Sigmoid colon (tissue), 4 donors: ENCODE results near the gene TP73.

Experiments used
- EP300 ChIP-seq, 4 donors: sonication (generic); formaldehyde crosslinking; IDR thresholded peaks; one replicate each; pipeline ENCODE4 v1.6.1; 2017; ENCODE audit warnings: antibody characterized with exemption in 4 of 4
- POLR2A ChIP-seq, 2 donors: fragments of 450-650 bp; IDR thresholded peaks; one replicate each; pipeline ENCODE4 v1.6.1; 2016; ENCODE audit warnings: antibody characterized with exemption in 2 of 2, mild to moderate bottlenecking in 2 of 2, moderate library complexity in 2 of 2
- POLR2AphosphoS5 ChIP-seq, 4 donors: sonication (generic); formaldehyde crosslinking; IDR thresholded peaks; one replicate each; pipeline ENCODE4 v1.6.1; 2017; ENCODE audit warnings: antibody characterized with exemption in 4 of 4
- TF ChIP-seq, protein P1 (sequence below), 4 experiments: fragments of 450-650 bp in 3 of 4; fragments of 200-600 bp in 1 of 4; IDR thresholded peaks; one replicate each; pipeline ENCODE4 v1.5.1; 2016 to 2019; ENCODE audit warnings: antibody characterized with exemption in 4 of 4, mild to moderate bottlenecking in 3 of 4, moderate library complexity in 2 of 4

DNA sequence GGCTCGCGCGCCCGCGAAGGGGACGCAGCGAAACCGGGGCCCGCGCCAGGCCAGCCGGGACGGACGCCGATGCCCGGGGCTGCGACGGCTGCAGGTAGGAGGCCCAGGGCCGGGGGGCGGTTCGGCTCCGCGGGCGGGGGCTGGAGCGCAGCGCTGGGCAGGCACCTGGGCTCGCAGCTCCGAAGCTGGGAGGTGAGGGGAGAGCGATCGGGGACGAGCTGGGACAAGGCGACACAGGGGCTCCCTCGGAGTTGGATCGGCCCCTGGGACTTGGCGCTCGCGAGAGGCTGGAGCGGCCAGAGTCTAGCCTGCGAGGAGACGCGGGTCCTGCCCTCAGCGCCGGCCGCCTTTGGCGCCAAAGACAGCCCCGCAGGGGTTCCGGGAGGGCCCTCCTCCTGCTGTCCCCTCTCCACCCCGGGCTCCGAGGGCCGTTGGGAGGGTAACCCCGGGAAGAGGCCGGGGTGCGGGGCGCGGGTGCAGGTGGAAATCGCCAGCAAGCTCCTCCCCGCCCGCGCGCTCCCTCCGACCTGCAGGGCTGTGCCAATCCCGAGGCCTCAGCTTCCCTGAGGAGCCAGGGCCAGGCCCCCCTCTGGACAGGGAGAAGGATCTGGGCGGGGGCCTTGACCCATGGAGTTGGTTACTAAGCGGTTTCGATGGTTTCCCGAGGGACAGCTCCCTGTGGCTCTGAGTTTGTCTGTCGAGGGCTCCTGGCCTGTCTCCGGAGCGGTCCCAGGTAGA lies 401 bp downstream of the TP73 start:
- TF ChIP-seq, protein P1, sequence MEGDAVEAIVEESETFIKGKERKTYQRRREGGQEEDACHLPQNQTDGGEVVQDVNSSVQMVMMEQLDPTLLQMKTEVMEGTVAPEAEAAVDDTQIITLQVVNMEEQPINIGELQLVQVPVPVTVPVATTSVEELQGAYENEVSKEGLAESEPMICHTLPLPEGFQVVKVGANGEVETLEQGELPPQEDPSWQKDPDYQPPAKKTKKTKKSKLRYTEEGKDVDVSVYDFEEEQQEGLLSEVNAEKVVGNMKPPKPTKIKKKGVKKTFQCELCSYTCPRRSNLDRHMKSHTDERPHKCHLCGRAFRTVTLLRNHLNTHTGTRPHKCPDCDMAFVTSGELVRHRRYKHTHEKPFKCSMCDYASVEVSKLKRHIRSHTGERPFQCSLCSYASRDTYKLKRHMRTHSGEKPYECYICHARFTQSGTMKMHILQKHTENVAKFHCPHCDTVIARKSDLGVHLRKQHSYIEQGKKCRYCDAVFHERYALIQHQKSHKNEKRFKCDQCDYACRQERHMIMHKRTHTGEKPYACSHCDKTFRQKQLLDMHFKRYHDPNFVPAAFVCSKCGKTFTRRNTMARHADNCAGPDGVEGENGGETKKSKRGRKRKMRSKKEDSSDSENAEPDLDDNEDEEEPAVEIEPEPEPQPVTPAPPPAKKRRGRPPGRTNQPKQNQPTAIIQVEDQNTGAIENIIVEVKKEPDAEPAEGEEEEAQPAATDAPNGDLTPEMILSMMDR (IDR thresholded peaks at IDR 0.05) = no peak
- TF ChIP-seq POLR2A (IDR thresholded peaks at IDR 0.05) (no peak), POLR2AphosphoS5 (IDR thresholded peaks at IDR 0.05) (no peak), EP300 (IDR thresholded peaks at IDR 0.05) (no peak)
